SKM-1 treated with dmso at 0.1 percent for 144 hours (cell line): ENCODE results near the gene UBE3D.
"Not testable (repeated sequence)": the region's sequence is repeated elsewhere in the genome, so short reads cannot be mapped to it uniquely, and the experiment has no call there.

Source experiments
- DNase-seq: peaks from one replicate; lab custom pipeline; 2025; ENCODE audit not compliant: unreplicated experiment; lab: John Stamatoyannopoulos, UW

Gene UBE3D

DNA sequence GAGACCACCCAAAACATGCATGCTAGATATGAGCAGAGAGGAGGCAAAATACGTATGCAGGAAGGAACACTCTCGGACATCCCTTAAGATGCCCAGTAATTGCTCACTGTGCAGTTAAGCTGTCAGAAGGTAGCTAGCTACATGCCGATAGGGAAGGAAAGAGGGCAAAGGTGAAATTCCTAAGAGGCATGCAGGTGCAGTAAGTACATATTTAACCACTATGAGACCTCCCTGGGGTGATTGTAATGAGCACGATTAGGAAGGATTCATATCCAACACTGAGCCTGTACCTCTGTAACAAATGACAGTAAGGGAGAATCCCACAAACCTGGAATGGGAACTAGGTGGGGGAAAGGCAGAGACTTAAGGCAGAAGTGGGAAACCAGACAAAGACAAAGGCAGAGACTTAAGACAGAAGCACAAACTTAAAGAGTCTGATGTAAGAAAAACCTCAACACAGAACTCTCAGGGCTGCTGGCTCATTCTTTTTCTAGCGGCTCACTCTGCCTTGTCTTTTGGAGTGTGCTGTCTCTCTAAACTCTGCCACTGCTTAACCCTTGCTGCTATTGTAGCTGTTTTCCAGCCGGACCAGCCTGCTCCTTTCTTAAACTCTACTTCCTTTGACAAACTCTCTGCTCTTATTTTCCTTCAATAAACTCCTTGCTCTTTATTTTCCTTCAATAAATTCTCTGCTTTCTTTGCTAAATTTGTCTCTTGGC is 148.1 kb downstream of the UBE3D start:
- DNase-seq: no peak

DNA sequence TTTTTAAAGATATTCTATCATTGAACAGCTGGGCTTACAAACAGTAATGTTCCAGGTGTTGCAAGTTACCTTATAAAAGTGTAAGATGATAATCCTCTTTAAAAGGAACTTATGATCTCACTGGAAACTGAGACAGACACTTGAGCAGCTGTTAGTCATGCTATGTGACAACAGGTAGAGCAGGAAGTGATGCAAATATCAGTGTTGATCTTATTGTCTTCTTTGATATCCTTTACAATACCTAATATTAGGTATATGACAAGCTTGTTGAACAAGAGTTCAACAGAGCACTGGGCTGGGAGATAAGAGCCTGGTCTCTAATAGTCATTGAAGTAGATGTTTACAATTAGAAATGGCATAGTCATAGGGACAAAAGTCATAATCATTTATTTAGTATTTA is 150.0 kb downstream of the UBE3D start:
- DNase-seq: no peak

DNA sequence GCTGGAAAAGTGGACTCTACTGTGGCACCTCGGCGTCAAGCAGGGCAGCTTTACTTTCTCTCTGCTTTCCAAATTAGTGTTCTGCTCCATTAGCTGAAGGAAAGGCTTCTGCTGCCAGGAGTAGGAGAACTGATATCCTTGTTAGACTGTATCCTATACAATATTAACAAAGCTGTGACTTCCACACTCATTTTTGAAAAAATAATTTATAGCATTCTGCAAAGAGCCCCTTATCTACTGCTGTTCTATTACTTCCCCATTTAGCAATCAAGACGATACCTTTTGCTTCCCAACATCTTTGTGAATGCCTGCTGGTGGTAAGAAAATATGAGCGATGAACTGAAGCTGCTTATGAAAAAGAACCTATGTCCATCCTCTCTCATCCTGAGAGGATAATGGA is 151.1 kb downstream of the UBE3D start:
- no peak for DNase-seq

DNA sequence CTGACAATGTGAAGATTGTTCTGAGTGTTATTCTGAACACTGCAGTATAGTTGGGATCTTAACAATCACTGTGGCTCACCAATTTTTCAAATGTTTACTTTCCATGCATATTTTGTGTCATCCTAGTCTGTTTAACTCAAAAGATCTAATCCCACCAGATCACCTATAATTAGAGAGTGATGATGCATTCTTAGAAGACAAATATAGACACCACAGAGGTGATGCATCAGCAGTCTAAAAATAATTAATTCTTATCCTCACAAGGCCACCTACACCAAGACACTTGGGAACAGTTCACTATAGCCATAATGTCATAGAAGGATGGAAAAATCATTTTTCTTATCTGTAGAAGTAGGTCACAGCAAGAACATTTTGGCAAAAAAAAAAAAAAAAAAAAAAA is 154.8 kb downstream of the UBE3D start:
- no peak for DNase-seq

DNA sequence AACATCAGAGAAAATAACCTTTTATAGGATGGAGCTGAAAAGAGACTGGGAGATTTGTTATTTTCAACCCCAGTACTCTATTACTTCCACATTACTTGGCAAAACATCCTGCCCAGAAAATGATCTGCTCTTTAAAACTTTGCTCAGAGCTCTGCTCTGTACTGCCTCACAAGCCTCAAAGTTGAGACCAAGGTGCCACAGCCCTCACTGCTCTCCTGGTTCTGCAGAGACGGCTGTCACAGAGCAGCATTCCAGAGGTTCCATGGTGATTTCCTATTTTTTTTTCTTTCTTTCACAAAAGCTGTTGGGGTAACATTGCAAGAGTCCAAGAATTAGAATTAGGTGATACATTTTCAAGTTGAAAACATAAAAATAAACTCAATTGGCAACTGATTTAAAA is 155.2 kb downstream of the UBE3D start:
- no peak for DNase-seq

DNA sequence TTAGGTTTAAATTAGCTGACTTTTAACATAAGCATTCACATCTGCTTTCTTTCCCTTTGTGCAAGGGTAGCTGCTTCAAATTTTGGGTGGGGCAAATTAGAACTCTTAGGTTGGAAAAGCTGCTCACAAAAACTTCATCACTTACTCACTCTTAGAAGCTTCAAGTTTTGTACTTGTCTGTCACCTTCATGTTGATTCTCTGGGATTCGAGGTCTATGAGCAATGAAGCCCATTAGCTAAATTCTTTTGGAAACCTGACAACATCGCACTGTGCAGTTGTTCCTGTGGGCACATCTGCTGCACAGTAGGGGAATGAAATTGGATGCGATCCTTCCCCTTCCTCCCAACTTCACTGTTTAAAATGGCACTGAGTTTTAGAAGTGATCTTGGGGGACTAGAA is 156.1 kb downstream of the UBE3D start:
- DNase-seq: no peak

DNA sequence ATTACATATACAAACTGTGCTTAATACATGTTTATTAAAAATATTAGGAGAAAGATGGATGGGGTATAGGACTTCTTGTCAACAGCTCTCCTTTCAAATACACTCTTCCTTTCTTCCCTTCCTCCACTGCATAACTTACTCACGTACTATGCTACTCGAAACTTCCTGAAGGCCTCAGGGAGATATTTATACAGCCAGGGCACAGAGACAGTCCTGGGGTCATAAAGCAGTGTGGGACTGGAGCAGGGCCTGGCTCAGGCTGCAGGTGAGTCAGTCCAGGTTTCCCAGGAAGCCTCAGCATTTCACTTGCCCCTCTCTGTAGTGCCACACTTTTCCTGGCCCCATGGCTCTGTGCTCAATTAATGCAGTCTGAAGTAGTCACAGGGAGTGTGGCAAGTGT is 157.0 kb downstream of the UBE3D start:
- DNase-seq: no peak

DNA sequence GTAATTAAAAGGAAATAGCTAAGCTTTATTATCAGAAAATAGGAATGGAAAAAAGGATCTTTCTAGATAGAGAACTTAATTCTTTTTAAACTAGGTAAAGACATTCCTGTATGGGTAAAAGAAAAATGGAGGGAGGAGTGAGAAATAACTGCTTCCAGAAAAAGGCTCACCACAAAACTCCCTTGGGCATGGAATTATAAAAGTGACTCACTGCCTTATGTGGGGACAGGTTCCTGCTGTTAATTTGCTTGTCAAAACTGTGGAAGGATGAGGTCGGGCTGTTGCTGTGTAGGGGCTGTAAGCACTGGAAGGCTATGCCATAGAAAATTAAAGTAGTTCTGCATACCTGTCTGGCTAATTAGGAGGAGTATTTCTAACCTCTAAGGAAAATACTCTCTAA is 158.7 kb downstream of the UBE3D start:
- DNase-seq: no peak

DNA sequence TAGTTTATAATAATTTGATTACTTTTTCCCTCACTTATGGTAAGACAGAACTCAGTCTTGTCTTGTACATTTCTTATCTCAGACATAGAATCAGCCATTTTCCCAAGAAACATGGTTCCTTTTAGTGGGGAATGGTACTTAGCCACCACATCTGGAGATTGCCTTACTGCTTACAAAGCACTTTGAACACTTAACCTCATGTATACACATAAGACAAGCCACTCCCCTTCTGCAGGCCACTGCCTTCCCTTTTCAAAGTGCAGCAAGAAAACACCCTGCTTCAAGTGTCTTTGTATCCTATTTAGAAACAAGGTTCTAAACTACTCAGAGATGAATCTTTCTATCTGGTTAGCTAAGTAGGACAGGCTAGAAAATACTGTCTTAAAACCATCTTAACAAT is 159.2 kb downstream of the UBE3D start:
- DNase-seq: no peak

DNA sequence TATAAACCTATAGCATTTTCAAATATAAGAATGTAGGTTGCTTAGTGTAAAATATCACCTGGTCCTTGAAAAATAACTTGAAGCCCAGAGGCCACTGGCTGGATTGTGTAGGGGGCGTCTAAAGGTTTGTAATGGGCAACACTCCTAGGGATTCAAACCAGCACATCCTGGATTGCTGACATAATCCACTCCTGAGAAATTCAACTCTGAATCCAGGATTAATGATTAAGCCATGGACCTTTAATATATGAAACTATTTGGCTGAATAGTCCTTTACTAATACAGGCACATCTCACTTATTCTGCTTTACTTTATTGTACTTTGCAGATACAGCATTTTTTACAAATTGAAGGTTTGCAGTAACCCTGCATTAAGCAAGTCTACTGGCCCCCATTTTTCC is 160.8 kb downstream of the UBE3D start:
- DNase-seq: no peak

DNA sequence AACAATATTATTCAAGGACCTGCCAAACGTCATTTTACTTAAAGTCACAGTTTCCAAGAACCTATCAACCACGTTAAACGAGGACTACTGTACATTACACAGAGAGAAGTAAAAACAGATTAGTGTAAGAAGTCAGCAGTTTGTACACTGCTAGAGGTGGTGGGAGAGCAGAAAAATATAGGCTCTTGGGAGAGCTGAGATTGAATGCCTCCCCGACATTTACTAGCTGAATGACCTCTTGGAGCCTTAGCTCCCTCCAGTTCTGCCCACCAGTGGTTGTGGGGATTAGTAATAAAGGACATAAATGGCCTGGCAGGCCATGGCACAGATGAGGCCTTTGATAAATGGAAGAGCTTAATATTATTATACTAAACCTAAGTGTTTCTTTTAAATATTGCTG is 161.4 kb downstream of the UBE3D start:
- no peak for DNase-seq

DNA sequence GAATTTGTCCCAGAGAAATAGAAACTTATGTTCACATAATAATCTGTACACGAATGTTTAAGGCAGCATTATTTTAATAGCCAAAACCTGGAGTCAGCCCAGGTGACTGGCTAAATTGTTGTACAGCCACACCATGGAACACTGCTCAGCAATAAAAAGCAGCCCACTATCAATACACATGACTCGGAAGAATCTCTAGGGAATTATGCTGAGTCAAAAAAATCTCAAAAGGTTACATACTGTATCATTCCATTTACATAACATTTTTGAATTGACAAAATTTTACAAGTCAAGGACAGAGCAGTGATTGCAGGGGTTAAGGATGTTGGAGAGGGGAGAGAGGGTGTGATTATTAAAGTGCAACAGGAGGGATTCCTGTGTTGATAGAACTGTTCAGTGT is 163.4 kb downstream of the UBE3D start:
- no peak for DNase-seq

DNA sequence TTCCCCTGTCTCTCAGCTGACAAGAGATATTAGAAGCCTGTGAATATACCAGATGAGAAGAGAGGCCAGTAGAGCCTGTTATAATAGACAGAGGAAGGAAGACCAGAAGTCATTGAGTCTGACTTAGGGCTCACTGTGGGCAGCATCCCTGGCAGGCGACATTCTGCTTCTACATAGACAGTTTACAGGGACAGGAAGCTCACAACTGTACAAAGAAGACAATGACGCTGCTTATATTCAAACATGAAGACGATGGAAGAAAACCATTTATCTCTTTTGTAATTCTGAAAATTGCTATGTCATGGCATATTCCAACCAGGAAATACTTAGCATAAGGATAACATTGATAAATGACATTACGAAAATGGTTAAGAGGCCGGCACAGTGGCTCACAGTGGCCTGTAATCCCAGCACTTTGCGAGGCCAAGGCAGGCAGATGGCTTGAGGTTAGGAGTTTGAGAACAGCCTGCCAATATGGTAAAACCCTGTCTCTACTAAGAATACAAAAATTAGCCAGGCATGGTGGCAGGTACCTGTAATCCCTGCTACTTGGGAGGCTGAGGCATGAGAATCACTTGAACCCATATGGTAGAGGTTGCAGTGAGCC is 170.9 kb downstream of the UBE3D start:
- no peak for DNase-seq

DNA sequence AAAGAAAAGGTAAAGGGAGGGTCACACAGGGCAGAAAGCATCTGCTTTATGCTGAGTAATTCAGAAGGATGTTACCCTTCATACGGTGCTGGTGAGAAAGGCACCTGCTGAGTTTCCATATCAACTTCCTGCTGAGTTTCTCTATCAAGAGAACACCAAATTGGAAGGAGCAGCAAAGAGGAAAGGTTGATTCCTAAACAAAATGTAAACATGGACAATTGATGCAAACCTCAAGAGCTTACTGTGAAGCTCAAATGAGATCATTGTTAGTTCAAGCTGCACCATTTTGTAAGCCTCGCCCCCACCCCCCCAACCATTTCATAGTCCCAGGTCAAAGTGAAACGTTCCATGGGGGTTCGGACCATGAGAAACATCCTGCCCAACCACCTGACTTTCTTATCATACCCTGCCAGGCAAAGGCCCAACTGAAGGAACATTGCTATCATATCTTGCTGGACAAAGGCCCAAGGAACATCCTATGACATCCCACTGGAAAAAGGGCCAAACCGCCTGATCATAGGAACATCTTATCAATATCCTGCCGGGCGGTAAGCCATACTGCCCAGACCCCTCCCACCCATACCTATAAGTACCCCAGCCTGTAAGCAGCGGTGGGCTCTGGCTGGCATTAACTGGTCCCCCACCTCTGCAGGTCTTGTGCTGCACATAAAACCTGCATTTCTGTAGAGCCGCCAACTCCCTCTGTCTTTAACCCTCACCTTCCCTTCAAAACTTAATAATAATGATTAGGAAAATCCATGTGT is 171.6 kb downstream of the UBE3D start:
- DNase-seq: no peak

DNA sequence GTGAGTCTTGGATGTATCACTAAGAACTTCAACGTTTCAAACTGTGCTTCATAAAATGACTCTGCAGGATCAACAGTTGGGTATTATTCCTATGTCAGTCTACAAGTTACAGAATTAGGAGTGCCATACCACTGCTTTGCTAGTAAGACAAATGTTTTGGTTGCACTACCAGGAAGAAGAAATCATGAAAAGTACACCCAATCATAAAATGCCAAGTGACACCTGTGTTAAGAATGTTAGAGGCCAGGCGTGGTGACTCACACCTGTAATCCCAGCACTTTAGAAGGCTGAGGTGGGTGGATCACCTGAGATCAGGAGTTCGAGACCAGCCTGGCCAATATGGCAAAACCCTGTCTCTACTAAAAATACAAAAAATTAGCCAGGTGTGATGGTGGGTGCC is 174.1 kb downstream of the UBE3D start:
- not testable (repeated sequence) for DNase-seq

DNA sequence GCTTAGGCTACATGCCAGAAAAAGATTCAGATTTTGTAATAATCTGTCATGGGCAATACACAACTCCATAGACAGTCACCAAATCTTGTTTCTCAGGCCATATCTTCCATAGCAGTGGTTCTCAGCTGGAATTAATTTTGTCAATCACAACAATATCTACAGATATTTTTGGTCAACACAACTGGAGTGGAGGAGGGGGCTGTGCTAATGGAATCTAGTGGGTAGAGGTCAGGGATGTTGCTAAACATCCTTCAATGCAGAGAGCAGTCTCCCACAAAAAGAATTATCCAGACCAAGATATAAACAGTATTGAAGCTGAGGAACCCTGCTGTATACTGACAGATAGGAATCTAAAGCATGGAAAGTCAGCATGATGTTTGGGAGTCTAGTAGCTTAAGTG is 174.6 kb downstream of the UBE3D start:
- DNase-seq: no peak

DNA sequence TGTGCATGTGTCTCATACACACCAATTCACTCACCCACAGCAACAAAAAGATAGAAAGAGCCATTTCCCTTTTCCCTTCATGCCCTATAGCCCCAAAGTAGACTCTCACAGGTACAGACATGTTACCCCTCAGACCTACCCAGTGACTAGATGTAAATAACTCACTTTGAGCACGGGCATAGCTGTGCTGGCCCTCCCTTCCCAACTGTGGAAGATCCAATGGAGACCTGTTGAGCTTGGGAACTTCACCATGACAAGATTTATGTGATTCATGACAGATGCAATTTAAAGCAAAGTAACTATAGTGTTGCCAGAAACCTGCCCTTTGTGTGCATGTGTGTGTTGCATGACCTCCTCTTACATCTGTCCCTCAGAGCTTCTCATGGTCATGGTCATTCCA is 175.4 kb downstream of the UBE3D start:
- no peak for DNase-seq

DNA sequence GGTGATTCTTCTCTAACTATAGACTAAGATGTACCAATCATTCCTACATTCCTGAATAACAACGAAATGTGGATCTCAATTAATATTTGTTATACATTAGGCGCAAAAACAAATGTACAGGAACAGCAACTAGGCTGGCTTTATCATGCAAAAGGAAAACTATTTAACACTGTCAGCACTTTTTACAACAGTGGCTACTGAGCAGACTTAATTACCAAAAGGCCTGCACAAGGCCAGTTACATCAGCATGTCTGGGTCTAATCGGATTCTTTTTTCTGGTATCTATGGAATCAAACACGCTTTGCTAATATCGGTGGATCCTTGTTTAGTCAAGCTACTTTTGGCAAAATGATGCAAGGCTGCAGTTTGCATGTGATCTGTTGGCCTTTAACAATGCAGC is 176.5 kb downstream of the UBE3D start:
- no peak for DNase-seq

DNA sequence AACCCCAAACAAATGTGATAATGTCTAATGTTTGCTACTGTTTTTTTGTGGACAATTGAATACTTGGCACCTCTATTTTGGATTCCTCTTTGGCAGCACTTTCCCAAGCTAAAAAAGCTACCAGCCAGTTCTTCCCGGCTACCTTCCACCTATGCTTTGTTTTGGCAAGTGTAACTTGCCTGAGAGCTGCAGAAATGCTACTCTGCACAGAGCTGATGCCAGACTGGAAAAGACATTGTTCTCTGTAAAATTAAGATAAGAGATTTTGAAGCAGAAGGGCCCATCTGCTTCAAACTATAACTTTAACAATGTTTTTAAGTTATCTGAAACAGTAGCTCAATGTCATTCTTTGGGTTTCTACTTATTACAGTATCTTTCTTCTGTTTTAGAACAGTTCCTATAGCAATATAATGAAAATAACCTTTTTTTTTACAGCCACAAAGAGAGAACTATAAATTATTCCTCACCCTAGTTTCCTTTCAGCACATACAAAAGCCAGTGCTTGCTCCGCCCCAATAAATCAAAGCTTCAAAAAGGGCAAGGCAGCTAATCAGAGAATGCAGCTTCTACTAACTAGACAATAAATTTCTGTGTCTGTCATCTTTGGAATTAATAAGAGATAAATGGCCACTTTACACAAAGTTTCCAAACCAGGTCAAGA is 183.1 kb downstream of the UBE3D start:
- no peak for DNase-seq

DNA sequence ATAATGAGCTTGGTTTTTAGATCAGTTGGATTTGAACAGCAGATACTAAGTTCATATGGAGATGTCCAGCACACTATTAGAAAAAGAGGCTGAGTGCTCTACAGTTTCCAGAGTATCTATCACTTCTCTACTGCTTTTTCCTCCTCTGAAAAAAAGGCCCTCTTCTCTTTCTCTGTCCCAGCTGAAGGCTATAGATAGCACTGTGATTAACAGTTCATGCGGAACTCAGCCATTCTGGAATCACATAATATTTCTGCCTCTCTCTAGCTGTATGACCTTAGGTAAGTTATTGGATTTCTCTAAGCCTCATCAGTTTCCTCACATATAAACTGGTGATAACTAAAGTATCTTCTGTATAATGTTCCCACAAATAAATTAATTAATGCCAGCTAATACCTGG is 184.1 kb downstream of the UBE3D start:
- DNase-seq: no peak

DNA sequence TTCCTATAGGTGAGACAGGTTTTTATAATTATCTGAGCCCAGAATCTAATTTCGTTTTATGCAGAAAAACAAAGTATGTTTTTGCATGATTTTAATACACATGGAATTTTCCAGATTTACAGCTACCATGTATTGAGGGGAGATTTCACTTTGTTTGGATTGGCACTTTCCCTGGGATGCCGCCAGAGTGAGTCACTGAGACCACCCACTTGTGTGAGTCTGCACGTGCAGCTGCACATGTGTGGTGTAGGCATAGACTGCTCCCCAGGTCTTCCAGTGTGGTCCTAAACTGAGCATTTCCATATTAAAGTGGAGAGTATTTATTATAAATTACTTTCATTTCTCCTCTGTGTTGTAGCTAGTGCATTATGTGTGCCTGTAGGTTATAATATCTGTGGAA is 186.8 kb downstream of the UBE3D start:
- no peak for DNase-seq
